Nephron progenitor cell (in vitro differentiated cells): ENCODE results near the gene PRPH.

Source experiments
- DNase-seq: peaks from one replicate; pipeline ENCODE4 v3.0.0; 2021
- H3K27ac Mint-ChIP-seq: 2 replicates; pipeline ENCODE4 v1.8.0; 2021; ENCODE audit warnings: mild to moderate bottlenecking, moderate library complexity, mixed read lengths
- H3K27me3 Mint-ChIP-seq: 2 replicates; pipeline ENCODE4 v1.8.0; 2021; ENCODE audit warnings: mild to moderate bottlenecking, low read depth, mixed read lengths; ENCODE audit not compliant: poor library complexity
- H3K36me3 Mint-ChIP-seq: 2 replicates; pipeline ENCODE4 v1.8.0; 2021; ENCODE audit warnings: low read depth, mixed read lengths
- H3K4me1 Mint-ChIP-seq: 2 replicates; pipeline ENCODE4 v1.8.0; 2021; ENCODE audit warnings: mixed read lengths
- H3K4me3 Mint-ChIP-seq: 2 replicates; pipeline ENCODE4 v1.8.0; 2021; ENCODE audit warnings: mild to moderate bottlenecking, moderate library complexity, mixed read lengths
- H3K9me3 Mint-ChIP-seq: 2 replicates; pipeline ENCODE4 v1.8.0; 2021; ENCODE audit warnings: mild to moderate bottlenecking, moderate library complexity, mixed read lengths
- CTCF ChIP-seq: fragments of 200-600 bp; sonication (generic); IDR thresholded peaks from 2 replicates; pipeline ENCODE4 v1.5.0; 2021; ENCODE audit warnings: antibody characterized with exemption

Gene PRPH

GRCh38 chr12:49341777-49342065 lies 46.8 kb downstream of the PRPH start:
- no peak for TF ChIP-seq CTCF
- no peaks in the 10 kb centered on the region for H3K9me3 Mint-ChIP-seq
- H3K27ac Mint-ChIP-seq, result no peak overlapping the region
- H3K4me1 Mint-ChIP-seq, result peaks cover 80% of the 10 kb centered on the region
- no peak overlapping the region for H3K4me3 Mint-ChIP-seq
- peaks cover 89% of the 10 kb centered on the region for H3K27me3 Mint-ChIP-seq
- DNase-seq, result no peak
- no peaks in the 10 kb centered on the region for H3K36me3 Mint-ChIP-seq

GRCh38 chr12:49342066-49342913 lies 47.3 kb downstream of the PRPH start:
- Mint-ChIP-seq H3K4me3 (peak overlapping the region; percentile 77), H3K36me3 (no peaks in the 10 kb centered on the region), H3K27ac (no peak overlapping the region), H3K9me3 (no peaks in the 10 kb centered on the region), H3K27me3 (peaks cover 89% of the 10 kb centered on the region), H3K4me1 (peaks cover 82% of the 10 kb centered on the region)
- peak; percentile 93 for DNase-seq
- peak; percentile 99 for TF ChIP-seq CTCF

- TF ChIP-seq CTCF, result no peak
- H3K27ac Mint-ChIP-seq, result peak overlapping the region; percentile 89
Observed at GRCh38 chr12:49342914-49343731, 48.2 kb downstream of the PRPH start.

DNA sequence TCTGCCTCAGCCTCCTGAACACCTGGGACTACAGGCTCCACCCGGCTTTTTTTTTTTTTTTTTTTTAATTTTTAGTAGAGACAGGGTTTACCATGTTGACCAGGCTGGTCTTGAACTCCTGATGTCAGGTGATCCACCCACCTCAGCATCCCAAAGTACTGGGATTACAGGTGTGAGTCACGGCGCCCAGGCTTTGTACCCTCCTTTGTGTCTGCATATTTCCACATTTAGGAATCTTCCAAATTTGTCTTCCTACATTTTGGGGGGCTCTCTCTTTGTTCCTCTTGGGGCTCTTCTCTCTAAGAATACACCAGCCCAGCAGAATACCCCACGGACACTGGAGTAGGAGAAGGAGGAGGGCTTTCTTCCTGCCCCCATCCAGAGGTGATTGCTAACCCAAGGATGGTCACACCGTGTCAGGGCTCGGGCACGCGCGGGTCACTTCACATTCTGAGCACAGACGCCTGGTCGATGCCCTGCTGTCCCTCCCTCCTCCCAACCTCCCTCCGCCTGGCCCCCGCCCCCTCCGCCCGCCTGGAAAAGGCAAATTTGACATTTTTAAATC lies 49.6 kb downstream of the PRPH start:
- no peak for DNase-seq

More at GRCh38 chr12:49342914-49343731, 48.2 kb downstream of the PRPH start:
- H3K9me3 Mint-ChIP-seq, result no peaks in the 10 kb centered on the region
- peaks cover 88% of the 10 kb centered on the region for H3K27me3 Mint-ChIP-seq
- peak overlapping the region; percentile 77 for H3K4me3 Mint-ChIP-seq
- peak; percentile 82 for DNase-seq
- peaks cover 80% of the 10 kb centered on the region for H3K4me1 Mint-ChIP-seq
- H3K36me3 Mint-ChIP-seq, result no peaks in the 10 kb centered on the region

More for the DNA sequence above, 49.6 kb downstream of the PRPH start:
- no peak for TF ChIP-seq CTCF
- no peaks in the 10 kb centered on the region for H3K9me3 Mint-ChIP-seq
- peaks cover 88% of the 10 kb centered on the region for H3K27me3 Mint-ChIP-seq
- peak overlapping the region; percentile 45 for H3K4me3 Mint-ChIP-seq
- H3K4me1 Mint-ChIP-seq, result peaks cover 71% of the 10 kb centered on the region
- no peak overlapping the region for H3K27ac Mint-ChIP-seq
- no peaks in the 10 kb centered on the region for H3K36me3 Mint-ChIP-seq
